ENCODE results near the gene PDZRN4. TPM values are rescaled to one million over a fixed set of nuclear protein-coding genes. Genes with fewer than 3 reads are reported as not detected.
"Not testable (repeated sequence)": the region's sequence is repeated elsewhere in the genome, so short reads cannot be mapped to it uniquely, and the experiment has no call there.

The PDZRN4 gene
- total RNA-seq, 8 experiments from 2014 or later, result 0.13 to 32.8 (median 5.4) TPM

DNA sequence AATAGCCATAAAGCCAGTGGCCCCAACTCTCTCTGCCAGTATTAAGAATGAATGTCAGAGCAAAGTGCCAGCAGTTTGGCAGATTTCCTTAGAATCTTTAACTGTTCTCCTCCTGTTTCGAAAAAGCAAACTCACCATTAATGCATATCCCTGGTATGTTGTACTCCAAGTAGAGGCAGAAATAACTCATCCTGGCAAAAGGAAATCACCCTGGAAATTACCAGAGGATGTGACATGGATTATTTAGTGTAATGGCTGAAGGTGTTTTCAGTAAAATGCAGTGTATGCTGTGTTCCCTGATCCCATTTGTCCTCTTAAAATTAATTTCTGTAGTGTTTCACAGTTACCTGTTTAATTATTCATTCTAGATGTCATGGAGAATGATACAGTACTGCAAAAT, 105.3 kb downstream of the PDZRN4 start:
- Histone ChIP-seq H3K4me3 (no peak overlapping the region), H3K4me1 (replicated peaks in 1 of 2) (peaks cover 10 to 45% of the 10 kb centered on the region in 2 donors), H3K27ac (no peak overlapping the region)
- WGBS, 10 experiments, result 17 to 100% (median 83%) methylated on average over 1 of the region's 1 CpG; no CpG with 5 or more reads in 2 of the 10 experiments
- in situ Hi-C loops (cut with MboI; ENCODE audit: low pct_unique_long_range_greater_than_20kb in 2 of 9, low sequenced_read_pairs in 9 of 9, unreplicated experiment in 9 of 9), result loop anchor here in 5 of 9 experiments (25.0 kb wide), 3 partner anchors 369 to 744 kb away; no protein-coding TSS in a partner anchor
- peak in 4 of 8 experiments; percentile 14 to 79 (median 16) for ATAC-seq (replicated peaks in 6 of 8)

DNA sequence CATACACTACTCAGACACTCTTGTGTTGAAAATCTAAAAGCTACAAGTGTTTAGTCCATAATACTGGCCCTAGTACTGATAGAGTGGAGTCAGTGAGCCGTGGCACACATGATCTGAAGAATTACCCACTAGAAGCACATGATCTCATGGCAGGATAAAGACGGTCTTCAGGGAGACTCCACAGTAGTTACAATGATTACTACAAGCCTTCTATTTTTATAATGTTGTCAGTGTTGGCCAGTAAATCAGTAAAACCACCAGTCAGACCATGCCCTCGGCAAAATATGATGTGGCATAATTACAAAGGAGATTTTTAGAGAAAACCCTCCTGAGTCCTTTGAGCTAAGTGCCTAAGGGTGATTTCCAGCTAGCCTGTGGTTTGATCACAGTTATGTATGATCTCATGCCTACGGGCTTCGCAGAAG, 114.9 kb downstream of the PDZRN4 start:
- Histone ChIP-seq H3K4me3 (no peak overlapping the region), H3K4me1 (replicated peaks in 1 of 2) (peaks cover 8 to 16% of the 10 kb centered on the region in 2 donors), H3K27ac (no peak overlapping the region)
- WGBS, 10 experiments, result 48 to 100% (median 86%) methylated on average over 1 to 5 of the region's 5 CpGs; no CpG with 5 or more reads in 1 of the 10 experiments
- in situ Hi-C loops (cut with MboI; ENCODE audit: low pct_unique_long_range_greater_than_20kb in 2 of 9, low sequenced_read_pairs in 9 of 9, unreplicated experiment in 9 of 9), result no loop called here
- peak in 5 of 8 experiments; percentile 55 to 73 (median 70) for ATAC-seq (replicated peaks in 6 of 8)

DNA sequence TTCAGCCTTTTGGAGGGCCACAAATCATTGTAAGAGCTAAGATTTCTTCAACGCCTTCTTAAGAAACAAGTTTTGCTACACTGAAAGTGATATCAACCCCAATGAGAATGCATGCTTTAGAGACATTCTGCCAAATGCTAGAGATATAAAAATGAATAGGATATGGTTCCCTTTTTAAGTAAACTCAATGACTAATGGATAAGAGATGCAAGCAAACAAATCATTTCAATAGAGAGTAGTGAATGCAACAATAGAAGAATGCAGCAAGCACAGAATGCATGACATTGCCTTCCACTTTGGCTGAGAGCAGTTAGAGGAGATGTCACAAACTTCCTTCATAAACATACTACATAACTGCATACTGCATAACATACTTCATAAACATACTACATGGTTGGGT, 116.4 kb downstream of the PDZRN4 start:
- in situ Hi-C loops (cut with MboI; ENCODE audit: low pct_unique_long_range_greater_than_20kb in 2 of 9, low sequenced_read_pairs in 9 of 9, unreplicated experiment in 9 of 9), result no loop called here
- peak in 2 of 8 experiments; percentile 9 to 16 for ATAC-seq (replicated peaks in 6 of 8)
- WGBS, 10 experiments, result 0 to 100% (median 90%) methylated on average over 1 of the region's 1 CpG; no CpG with 5 or more reads in 2 of the 10 experiments

DNA sequence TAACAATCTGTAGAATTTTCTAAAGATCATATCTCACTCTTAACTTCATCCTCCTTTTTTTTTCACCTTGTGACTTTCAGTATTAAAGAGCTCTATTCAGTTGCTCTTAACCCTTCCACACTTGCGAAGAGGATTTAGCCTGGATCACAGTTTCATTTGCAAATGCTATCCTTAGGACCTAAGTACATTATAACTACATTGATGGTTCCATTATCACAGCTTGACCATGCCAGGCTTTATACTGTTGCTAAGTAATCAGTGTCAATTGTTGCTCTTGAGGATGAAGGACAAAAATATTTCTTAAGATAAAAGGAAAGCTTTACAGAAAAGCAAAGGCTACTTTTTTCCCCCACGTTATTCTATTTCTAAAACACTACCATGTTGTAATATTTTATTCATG, 122.2 kb downstream of the PDZRN4 start:
- WGBS, 10 experiments, result 0 to 100% (median 78%) methylated on average over 1 to 2 of the region's 2 CpGs
- peaks cover 0 to 5% of the 10 kb centered on the region in 2 donors for H3K4me1 ChIP-seq (replicated peaks in 1 of 2)
- no peak overlapping the region for H3K27ac ChIP-seq
- H3K4me3 ChIP-seq, result no peak overlapping the region
- in situ Hi-C loops (cut with MboI; ENCODE audit: low pct_unique_long_range_greater_than_20kb in 2 of 9, low sequenced_read_pairs in 9 of 9, unreplicated experiment in 9 of 9), result no loop called here
- no peak for ATAC-seq (replicated peaks in 6 of 8)

More for the DNA sequence above, 116.4 kb downstream of the PDZRN4 start:
- Histone ChIP-seq H3K4me1 (replicated peaks in 1 of 2) (peaks cover 8% of the 10 kb centered on the region in 2 donors), H3K4me3 (no peak overlapping the region), H3K27ac (no peak overlapping the region)

DNA sequence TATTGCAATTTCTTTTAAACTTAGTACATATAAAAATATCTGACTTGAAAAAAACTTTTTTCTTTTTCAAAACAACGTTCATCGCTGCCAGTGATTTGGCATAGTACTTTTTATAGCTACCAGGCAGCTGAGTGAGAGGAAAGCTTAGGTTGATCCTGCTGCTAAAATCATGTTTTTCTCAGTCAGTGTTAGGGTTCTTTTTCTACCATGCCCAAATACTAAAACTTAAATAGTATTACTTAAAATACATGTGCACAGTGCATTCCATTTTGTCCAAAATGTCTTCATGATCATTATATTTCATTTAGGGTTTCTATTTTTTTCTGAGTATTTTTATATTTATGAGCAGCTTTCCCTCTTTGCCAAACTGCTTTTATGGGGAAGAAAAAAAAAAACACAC, 123.8 kb downstream of the PDZRN4 start:
- H3K4me3 ChIP-seq, result no peak overlapping the region
- WGBS, 10 experiments, result 0 to 100% (median 60%) methylated on average over 1 to 2 of the region's 2 CpGs; no CpG with 5 or more reads in 2 of the 10 experiments
- no peak overlapping the region for H3K27ac ChIP-seq
- peaks cover 0 to 18% of the 10 kb centered on the region in 2 donors for H3K4me1 ChIP-seq (replicated peaks in 1 of 2)
- in situ Hi-C loops (cut with MboI; ENCODE audit: low pct_unique_long_range_greater_than_20kb in 2 of 9, low sequenced_read_pairs in 9 of 9, unreplicated experiment in 9 of 9), result no loop called here
- ATAC-seq (replicated peaks in 6 of 8), result no peak

DNA sequence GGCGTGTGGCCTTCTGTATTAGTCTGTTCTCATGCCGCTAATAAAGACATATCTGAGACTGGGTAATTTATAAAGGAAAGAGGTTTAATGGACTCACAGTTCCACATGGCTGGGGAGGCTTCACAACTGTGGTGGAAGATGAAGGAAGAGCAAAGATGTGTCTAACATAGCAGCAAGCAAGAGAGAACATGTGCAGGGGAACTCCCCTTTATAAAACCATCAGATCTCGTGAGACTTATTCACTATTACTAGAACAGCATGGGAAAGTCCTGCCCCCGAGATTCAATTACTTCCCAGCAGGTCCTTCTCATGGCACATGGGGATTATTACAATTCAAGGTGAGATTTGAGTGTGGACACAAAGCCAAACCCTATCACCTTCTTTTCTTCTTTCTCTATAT, 124.3 kb downstream of the PDZRN4 start:
- H3K4me3 ChIP-seq; in situ Hi-C loops (cut with MboI; ENCODE audit: low pct_unique_long_range_greater_than_20kb in 2 of 9, low sequenced_read_pairs in 9 of 9, unreplicated experiment in 9 of 9); H3K27ac ChIP-seq; ATAC-seq (replicated peaks in 6 of 8): not testable (repeated sequence)
- 0 to 100% (median 72%) methylated on average over 1 to 3 of the region's 4 CpGs; no CpG with 5 or more reads in 3 of the 10 experiments for WGBS, 10 experiments
- H3K4me1 ChIP-seq (replicated peaks in 1 of 2), result peaks cover 0 to 18% of the 10 kb centered on the region in 2 donors

DNA sequence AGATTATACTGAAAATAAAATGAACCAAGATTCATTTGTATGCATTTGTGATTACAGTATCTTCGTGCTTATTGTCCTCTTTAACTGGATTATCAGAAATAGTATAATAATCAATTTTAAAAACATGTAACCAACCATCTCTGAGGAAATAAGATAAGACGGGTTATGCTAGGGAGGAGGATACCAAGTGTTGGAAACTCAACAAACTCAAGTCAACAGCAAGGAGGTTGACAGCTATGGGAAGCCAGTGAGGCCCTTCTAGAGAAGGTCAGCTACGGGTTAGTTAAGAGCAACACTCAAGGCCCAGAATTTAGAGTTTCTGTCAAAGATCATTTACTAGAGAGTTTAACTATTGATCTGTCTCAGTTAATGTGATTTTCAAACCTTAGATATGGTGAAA, 137.2 kb downstream of the PDZRN4 start:
- Histone ChIP-seq H3K27ac (no peak overlapping the region), H3K4me3 (no peak overlapping the region), H3K4me1 (replicated peaks in 1 of 2) (peaks cover 0 to 6% of the 10 kb centered on the region in 2 donors)
- WGBS, 10 experiments, result 6 to 100% (median 75%) methylated on average over 1 to 3 of the region's 3 CpGs
- in situ Hi-C loops (cut with MboI; ENCODE audit: low pct_unique_long_range_greater_than_20kb in 2 of 9, low sequenced_read_pairs in 9 of 9, unreplicated experiment in 9 of 9), result no loop called here
- ATAC-seq (replicated peaks in 6 of 8), result no peak

DNA sequence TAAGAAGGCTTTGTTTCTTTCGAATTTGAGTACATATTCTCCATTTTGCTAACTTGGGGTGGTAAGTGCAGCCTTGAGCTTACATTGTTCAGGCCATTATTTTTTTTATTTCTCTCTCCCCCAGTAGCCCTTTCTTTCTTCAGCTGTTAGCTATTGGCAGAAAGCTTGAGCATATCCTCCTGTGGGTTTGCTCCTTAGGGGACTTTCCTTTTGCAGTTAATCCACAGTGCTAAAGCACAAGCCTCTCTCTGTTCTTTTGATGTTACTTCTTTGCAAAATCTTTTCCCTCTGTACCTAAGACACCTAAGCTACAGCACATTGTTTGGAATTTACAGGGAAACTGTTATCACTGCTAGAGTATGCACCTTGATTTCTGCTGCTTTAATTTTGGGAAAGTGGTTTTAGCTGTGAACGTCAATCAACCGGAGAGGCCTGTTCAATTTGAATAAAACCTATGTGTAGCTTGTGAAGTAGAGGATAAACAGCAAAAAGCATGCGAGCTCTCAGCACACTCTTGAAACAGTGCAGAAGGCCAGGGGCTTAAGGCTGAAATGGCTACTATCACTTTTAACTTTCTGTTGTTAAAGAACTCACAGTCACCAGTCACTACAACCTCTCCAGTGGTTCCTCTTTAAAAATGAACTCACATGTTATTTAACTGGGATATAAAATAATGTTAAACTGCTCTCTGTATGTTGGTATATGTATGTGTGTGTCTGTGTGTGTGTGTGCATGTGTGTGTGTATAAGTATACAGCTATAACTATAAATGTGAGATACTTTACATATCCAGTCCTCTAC, 139.2 kb downstream of the PDZRN4 start:
- H3K4me1 ChIP-seq (replicated peaks in 1 of 2), result peaks cover 0 to 6% of the 10 kb centered on the region in 2 donors
- no peak overlapping the region for H3K27ac ChIP-seq
- 0 to 76% (median 31%) methylated on average over 1 to 4 of the region's 4 CpGs; no CpG with 5 or more reads in 1 of the 10 experiments for WGBS, 10 experiments
- H3K4me3 ChIP-seq, result no peak overlapping the region
- ATAC-seq (replicated peaks in 6 of 8), result no peak
- in situ Hi-C loops (cut with MboI; ENCODE audit: low pct_unique_long_range_greater_than_20kb in 2 of 9, low sequenced_read_pairs in 9 of 9, unreplicated experiment in 9 of 9), result no loop called here

DNA sequence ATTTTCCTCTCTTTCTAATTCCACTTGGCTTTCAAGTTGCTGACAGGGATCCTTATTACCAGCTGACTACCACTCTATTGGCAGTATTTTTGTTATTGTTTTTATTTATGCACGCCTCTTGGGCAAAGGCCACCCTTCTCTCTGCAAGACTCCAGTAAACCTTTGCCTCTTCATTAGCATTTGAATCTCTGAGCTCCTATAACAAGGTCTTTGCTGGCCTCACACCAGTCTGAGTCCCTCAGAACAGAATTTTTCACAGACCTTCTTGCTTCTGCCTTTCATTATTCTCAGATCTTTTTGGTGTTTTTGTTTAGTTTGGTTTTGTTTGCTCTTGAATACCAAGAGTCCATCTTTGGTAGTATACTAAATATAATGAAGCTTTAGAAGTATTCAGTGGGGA, 145.9 kb downstream of the PDZRN4 start:
- peak in 3 of 8 experiments; percentile 43 to 64 (median 56) for ATAC-seq (replicated peaks in 6 of 8)
- 0 to 71% (median 17%) methylated on average over 1 of the region's 1 CpG; no CpG with 5 or more reads in 3 of the 10 experiments for WGBS, 10 experiments
- Histone ChIP-seq H3K4me1 (replicated peaks in 1 of 2) (peaks cover 13 to 16% of the 10 kb centered on the region in 2 donors), H3K4me3 (no peak overlapping the region), H3K27ac (no peak overlapping the region)
- in situ Hi-C loops (cut with MboI; ENCODE audit: low pct_unique_long_range_greater_than_20kb in 2 of 9, low sequenced_read_pairs in 9 of 9, unreplicated experiment in 9 of 9), result no loop called here

DNA sequence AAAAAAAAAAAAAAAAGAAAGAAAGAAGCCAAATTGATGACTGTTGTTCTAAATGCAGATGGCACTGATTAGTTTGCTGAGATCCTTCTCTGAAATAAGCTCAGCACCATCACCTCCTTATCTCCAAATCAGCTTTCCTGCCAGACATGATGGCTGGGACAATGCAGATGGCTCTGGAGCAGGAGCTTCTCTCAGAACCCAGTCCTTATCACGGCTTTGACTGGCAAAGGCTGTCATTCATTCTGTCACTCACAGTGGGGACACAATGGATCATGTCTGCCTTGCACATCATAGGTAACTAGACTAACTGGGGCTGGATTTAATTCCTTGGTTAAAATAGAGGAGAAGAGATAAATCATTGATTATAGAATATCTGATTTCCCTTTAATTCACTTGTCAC, 146.3 kb downstream of the PDZRN4 start:
- Histone ChIP-seq H3K4me3 (no peak overlapping the region), H3K4me1 (replicated peaks in 1 of 2) (peaks cover 13 to 16% of the 10 kb centered on the region in 2 donors), H3K27ac (no peak overlapping the region)
- in situ Hi-C loops (cut with MboI; ENCODE audit: low pct_unique_long_range_greater_than_20kb in 2 of 9, low sequenced_read_pairs in 9 of 9, unreplicated experiment in 9 of 9), result no loop called here
- no peak for ATAC-seq (replicated peaks in 6 of 8)
- WGBS, 10 experiments, result 0 to 50% (median 14%) methylated on average over 1 of the region's 1 CpG; no CpG with 5 or more reads in 6 of the 10 experiments

DNA sequence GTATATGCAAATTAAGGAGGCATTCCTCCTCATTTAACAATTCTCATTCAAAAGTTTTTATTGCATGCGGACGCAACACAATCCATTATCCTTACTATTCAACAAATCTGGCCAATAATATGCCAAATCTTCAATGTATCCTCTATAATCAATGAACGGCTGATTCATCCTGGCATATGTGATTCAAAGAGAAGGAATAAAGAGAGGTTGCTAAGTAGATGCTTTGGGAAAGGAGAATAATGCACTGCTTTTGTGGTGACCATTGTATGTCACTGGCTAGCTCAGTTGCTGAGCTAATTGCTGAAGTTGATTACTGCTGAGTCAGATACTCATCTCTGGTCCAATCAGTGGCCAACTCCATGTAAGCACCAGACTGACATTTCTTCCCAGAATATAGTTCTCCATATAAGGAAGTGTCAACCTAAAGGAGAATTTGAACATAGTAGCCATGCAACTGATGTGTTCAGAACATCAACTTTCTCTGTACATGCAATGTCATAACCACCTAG, 148.0 kb downstream of the PDZRN4 start:
- ATAC-seq (replicated peaks in 6 of 8), result peak in 5 of 8 experiments; percentile 27 to 97 (median 69)
- 36 to 76% (median 57%) methylated on average over 1 to 3 of the region's 3 CpGs; no CpG with 5 or more reads in 1 of the 10 experiments for WGBS, 10 experiments
- in situ Hi-C loops (cut with MboI; ENCODE audit: low pct_unique_long_range_greater_than_20kb in 2 of 9, low sequenced_read_pairs in 9 of 9, unreplicated experiment in 9 of 9), result no loop called here

DNA sequence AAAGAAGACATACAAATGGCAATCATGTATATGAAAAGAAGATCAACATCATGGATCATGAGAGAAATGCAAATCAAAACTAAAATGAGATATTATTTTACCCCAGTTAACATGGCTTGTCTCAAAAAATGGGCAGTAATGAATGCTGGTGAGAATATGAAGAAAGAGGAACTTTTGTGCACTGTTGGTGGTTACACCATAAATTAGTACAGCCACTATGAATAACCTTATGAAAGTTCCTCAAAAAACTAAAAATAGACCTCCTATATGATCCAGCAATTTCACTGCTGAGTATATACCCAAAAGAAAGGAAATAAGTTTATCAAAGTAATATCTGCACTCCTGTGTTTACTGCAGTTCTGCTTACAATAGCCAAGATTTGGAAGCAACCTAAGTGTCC, 151.7 kb downstream of the PDZRN4 start:
- ATAC-seq (replicated peaks in 6 of 8), result no peak
- Histone ChIP-seq H3K4me3 (no peak overlapping the region), H3K4me1 (replicated peaks in 1 of 2) (peaks cover 6 to 13% of the 10 kb centered on the region in 2 donors), H3K27ac (no peak overlapping the region)
- in situ Hi-C loops (cut with MboI; ENCODE audit: low pct_unique_long_range_greater_than_20kb in 2 of 9, low sequenced_read_pairs in 9 of 9, unreplicated experiment in 9 of 9), result no loop called here

More for the DNA sequence above, 148.0 kb downstream of the PDZRN4 start:
- H3K4me3 ChIP-seq, result no peak overlapping the region
- H3K4me1 ChIP-seq (replicated peaks in 1 of 2), result peaks cover 13 to 16% of the 10 kb centered on the region in 2 donors
- no peak overlapping the region for H3K27ac ChIP-seq

DNA sequence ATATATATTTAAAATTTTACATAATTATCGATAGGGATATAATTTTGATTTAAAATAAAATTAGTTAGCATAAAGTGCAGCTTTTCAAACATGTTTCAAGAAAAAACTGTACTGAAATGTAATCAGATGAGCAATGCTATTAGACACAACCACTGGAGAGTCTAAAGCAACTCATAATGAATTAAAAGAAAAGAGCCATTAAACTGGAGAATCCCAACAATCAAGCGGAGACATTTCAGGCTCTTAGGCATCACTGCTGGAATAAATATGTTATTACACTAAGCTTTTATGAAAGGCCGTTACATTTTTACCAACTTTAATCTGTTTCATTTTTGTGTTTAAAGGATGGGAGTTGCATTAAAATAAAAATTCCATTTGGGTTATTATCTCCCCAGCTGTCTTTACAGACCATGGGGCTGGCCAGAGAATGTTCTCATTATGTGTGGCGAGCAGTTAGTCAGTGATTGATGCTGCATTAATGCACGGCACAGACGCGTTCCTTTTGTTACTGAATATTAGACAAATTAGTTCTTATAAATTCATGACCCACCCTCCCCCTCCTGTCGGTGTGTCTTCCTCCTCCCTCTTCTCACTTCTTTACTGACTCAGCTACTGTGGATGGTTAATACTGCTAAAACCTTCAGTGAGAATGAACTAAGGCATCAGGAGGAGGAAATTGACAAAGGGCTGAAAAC, 156.8 kb downstream of the PDZRN4 start:
- in situ Hi-C loops (cut with MboI; ENCODE audit: low pct_unique_long_range_greater_than_20kb in 2 of 9, low sequenced_read_pairs in 9 of 9, unreplicated experiment in 9 of 9), result no loop called here
- peak in 5 of 8 experiments; percentile 98 to 99 (median 99) for ATAC-seq (replicated peaks in 6 of 8)
- 0 to 50% (median 26%) methylated on average over 2 to 8 of the region's 8 CpGs for WGBS, 10 experiments
- Histone ChIP-seq H3K4me3 (peak overlapping the region in 2 of 5 donors; percentile 1 to 12), H3K27ac (peak overlapping the region in 1 of 2 donors; percentile 4), H3K4me1 (replicated peaks in 1 of 2) (peaks cover 7 to 22% of the 10 kb centered on the region in 2 donors)

Data from motor neuron (in vitro differentiated cells).